ENCODE results near the gene RAPGEF4. TPM values are rescaled to one million over a fixed set of nuclear protein-coding genes. Genes with fewer than 3 reads are reported as not detected.
A peak's percentile ranks its signal among the peaks of the same experiment; 100 is the strongest.
"Not testable (repeated sequence)": the region's sequence is repeated elsewhere in the genome, so short reads cannot be mapped to it uniquely, and the experiment has no call there.

Gene RAPGEF4
- total RNA-seq, 3 donors from 2014 or later, result 1.2 to 2.8 (median 2.2) TPM

DNA sequence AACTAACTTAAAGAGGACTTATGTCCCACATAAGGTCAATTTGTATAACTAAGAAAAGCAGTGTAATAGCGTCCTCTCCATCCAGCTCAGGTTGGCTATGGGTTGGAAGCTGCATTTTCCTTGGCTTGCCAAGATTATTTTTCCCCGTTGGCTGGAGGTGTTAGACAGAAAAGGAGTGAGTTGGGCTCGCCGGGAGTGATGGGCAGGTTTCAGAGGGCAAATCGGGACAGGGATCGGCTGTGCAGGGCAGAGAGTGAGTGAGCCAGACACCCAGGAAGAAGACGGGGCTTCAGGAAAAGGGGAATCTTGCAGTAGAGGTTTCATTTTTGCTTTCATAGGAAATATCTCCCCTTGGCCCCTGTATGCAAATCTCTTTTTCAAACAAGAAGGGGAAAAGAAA lies 298.5 kb downstream of the RAPGEF4 start:
- no peak overlapping the region for H3K4me3 ChIP-seq
- no peak for DNase-seq
- H3K4me1 ChIP-seq (ENCODE audit: low read depth), result no peaks in the 10 kb centered on the region
- no peaks in the 10 kb centered on the region for H3K9me3 ChIP-seq
- no peak for ATAC-seq
- TF ChIP-seq, protein P1, sequence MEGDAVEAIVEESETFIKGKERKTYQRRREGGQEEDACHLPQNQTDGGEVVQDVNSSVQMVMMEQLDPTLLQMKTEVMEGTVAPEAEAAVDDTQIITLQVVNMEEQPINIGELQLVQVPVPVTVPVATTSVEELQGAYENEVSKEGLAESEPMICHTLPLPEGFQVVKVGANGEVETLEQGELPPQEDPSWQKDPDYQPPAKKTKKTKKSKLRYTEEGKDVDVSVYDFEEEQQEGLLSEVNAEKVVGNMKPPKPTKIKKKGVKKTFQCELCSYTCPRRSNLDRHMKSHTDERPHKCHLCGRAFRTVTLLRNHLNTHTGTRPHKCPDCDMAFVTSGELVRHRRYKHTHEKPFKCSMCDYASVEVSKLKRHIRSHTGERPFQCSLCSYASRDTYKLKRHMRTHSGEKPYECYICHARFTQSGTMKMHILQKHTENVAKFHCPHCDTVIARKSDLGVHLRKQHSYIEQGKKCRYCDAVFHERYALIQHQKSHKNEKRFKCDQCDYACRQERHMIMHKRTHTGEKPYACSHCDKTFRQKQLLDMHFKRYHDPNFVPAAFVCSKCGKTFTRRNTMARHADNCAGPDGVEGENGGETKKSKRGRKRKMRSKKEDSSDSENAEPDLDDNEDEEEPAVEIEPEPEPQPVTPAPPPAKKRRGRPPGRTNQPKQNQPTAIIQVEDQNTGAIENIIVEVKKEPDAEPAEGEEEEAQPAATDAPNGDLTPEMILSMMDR (IDR thresholded peaks at IDR 0.05), result no peak
- H3K36me3 ChIP-seq (ENCODE audit: low read depth), result no peaks in the 10 kb centered on the region
- intact Hi-C loops (cut with DNase I, micrococcal nuclease), result no loop called here

DNA sequence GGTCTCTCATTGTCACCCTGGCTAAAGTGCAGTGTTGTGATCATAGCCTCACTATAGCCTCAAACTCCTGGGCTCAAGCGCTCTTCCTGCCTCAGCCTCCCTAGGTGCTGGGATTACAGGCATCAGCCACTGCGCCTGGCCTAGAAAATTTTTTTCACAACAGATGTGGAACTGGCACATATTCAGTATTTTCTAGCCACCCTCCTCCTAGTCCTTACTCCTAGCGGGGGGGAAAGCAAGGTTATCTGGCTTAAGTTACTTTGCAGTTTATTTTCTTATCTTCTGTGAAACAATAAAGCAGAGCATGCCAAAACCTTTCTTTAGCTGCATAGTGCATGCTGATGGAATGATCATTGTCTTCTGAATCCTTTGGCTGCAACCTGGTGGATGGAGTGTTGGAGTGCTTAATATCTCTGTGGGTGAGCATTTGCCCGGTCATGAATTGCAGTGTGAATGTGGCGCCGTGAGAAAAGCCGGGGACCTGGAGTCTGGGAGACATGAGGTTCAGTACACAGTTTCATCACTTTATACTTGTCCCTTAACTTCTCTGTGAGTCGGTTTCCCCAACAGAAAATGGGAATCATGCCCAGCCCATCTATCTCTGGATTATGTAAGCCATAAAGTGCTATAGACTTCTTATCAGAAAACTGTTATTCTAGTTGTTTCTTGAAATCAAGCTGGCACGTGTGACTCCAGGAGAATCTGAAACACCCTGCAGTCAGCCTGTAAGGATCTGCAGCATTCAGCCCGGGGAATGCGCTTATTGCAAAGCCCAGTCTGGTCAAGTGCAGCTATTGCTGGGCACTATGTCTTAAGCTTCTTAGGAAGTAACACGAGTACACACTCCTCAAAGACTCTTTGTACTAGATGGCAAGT lies 301.8 kb downstream of the RAPGEF4 start:
- DNase-seq (peak in 1 of 3 donors; percentile 21), ATAC-seq (peak; percentile 54)
- TF ChIP-seq, protein P1 (IDR thresholded peaks at IDR 0.05), result no peak
- Histone ChIP-seq H3K9me3 (no peaks in the 10 kb centered on the region), H3K4me1 (ENCODE audit: low read depth) (no peaks in the 10 kb centered on the region), H3K4me3 (no peak overlapping the region), H3K36me3 (ENCODE audit: low read depth) (no peaks in the 10 kb centered on the region)
- intact Hi-C loops (cut with DNase I, micrococcal nuclease), result no loop called here

DNA sequence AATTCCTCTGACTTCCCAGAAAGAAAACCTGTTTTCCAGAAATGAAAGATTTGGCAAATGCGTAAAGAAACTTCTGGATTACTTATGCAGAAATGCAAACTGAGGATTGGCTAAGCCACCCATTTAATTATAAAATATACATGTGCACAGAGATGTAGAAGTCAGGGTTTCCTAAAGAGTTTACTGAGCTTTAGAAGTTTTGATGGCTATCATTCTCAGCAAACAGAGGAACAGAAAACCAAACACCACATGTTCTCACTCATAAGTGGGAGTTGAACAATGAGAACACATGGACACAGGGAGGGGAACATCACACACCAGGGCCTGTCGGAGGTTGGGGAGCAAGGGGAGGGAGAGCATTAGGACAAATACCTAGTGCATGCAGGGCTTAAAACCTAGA lies 302.6 kb downstream of the RAPGEF4 start:
- ATAC-seq; H3K4me1 ChIP-seq (ENCODE audit: low read depth); H3K36me3 ChIP-seq (ENCODE audit: low read depth); H3K9me3 ChIP-seq; DNase-seq; H3K4me3 ChIP-seq; intact Hi-C loops (cut with DNase I, micrococcal nuclease): not testable (repeated sequence)

DNA sequence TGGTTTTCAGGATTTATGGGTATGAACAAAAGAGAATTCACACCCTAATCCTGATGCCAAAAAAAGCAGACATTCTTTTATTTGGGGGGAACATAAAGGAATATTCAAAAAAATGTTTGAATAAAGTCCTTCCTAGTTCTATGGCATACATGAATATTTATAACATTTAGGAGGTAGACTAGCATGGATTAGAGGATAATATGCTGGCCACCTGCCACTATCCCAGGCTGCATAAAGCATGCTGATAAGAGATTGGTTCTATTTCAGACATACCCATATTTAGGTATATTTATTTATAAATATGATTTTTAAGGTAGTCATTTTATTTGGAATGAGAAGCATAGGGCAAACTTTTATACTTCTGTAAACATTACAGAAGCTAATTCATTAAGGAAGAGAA lies 305.1 kb downstream of the RAPGEF4 start:
- ATAC-seq, result no peak
- TF ChIP-seq, protein P1 (IDR thresholded peaks at IDR 0.05), result no peak
- DNase-seq, result no peak
- no peaks in the 10 kb centered on the region for H3K4me1 ChIP-seq (ENCODE audit: low read depth)
- H3K4me3 ChIP-seq, result no peak overlapping the region
- no peaks in the 10 kb centered on the region for H3K9me3 ChIP-seq
- intact Hi-C loops (cut with DNase I, micrococcal nuclease), result no loop called here
- H3K36me3 ChIP-seq (ENCODE audit: low read depth), result no peaks in the 10 kb centered on the region

DNA sequence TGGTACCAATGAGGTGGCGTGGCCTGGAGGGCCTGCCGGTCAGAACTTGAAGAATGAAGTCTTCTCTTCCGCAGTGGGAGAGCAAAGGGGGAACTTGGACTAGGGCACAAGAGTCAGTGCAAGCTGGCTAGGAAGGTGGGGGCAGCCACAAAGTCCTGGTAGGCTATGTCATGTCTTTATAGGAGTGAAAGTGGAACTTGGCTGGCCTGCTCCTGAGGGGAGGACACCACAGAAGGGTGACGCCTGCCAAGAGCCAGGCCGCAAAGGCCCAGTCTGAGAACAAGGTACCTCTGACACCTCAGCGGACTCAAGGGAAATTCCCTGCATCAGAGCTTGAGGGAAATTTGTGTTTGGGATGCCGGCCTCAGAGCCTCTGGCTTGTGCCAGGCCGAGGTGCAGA lies 307.8 kb downstream of the RAPGEF4 start:
- TF ChIP-seq, protein P1 (IDR thresholded peaks at IDR 0.05), result no peak
- Histone ChIP-seq H3K4me3 (no peak overlapping the region), H3K36me3 (ENCODE audit: low read depth) (no peaks in the 10 kb centered on the region), H3K9me3 (no peaks in the 10 kb centered on the region), H3K4me1 (ENCODE audit: low read depth) (no peaks in the 10 kb centered on the region)
- DNase-seq (no peak), ATAC-seq (peak; percentile 42)
- intact Hi-C loops (cut with DNase I, micrococcal nuclease), result no loop called here

DNA sequence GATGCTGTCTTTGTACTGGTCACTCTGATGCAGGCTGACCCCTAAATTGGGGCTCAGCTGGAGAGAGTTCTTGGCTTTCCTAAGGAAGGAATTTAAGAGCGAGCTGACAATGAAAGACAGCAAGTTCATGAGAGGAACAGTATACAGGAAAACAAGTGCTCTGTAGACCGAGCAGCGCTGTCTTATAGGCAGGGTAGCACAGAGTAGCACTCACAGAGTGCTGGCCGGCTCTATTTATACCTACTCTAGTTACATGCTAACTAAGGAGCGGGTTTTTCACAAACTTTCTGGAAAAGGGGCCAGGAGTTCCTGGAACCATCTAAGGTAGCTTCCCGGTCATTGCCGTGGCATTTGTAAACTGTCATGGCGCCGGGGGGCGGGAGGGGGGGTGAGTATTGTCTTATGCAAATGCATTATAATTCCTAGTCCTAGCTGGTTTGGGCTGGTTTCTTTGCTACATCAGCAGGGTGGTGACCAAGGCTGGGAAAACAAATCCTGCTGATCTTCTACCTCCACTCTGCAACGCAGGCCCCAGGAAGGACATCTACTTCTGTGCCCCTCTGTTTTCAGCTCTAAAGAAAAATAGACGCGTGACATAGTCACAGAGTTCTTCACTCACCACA lies 308.4 kb downstream of the RAPGEF4 start:
- ATAC-seq (no peak), DNase-seq (no peak)
- Histone ChIP-seq H3K9me3 (no peaks in the 10 kb centered on the region), H3K4me3 (no peak overlapping the region), H3K4me1 (ENCODE audit: low read depth) (peaks cover under 1% of the 10 kb centered on the region), H3K36me3 (ENCODE audit: low read depth) (no peaks in the 10 kb centered on the region)
- intact Hi-C loops (cut with DNase I, micrococcal nuclease), result no loop called here
- TF ChIP-seq, protein P1 (IDR thresholded peaks at IDR 0.05), result no peak

Data from mucosa of descending colon (tissue), 3 donors.